ENCODE results near the gene ZDHHC1.

ZDHHC1 gene

GRCh38 chr16:67415872-67416793 is at the start of gene ZDHHC1:
Gene ZDHHC1 (minus strand): TSS chr16:67416477. CDS start chr16:67407775, 8,702 bp downstream.
- DNase-seq, result peak; percentile 44

GRCh38 chr16:67464565-67464964 is 48.3 kb upstream of the ZDHHC1 start:
- DNase-seq, result no peak

- DNase-seq, result no peak
Observed at GRCh38 chr16:67463691-67464090, 47.4 kb upstream of the ZDHHC1 start.

- DNase-seq, result no peak
Observed at GRCh38 chr16:67463059-67463458, 46.8 kb upstream of the ZDHHC1 start.

GRCh38 chr16:67462279-67462655 is 46.0 kb upstream of the ZDHHC1 start:
- DNase-seq, result no peak

- DNase-seq, result no peak
Observed at GRCh38 chr16:67461600-67462278, 45.5 kb upstream of the ZDHHC1 start.

GRCh38 chr16:67460961-67461360 is 44.7 kb upstream of the ZDHHC1 start:
- no peak for DNase-seq

- DNase-seq, result no peak
Observed at GRCh38 chr16:67460168-67460567, 43.9 kb upstream of the ZDHHC1 start.

- no peak for DNase-seq
Observed at GRCh38 chr16:67459861-67460150, 43.5 kb upstream of the ZDHHC1 start.

- no peak for DNase-seq
Observed at GRCh38 chr16:67459066-67459860, 43.0 kb upstream of the ZDHHC1 start.

GRCh38 chr16:67458121-67458641 is 41.9 kb upstream of the ZDHHC1 start:
- DNase-seq, result no peak

GRCh38 chr16:67457611-67458010 is 41.3 kb upstream of the ZDHHC1 start:
- no peak for DNase-seq

GRCh38 chr16:67456391-67457081 is 40.3 kb upstream of the ZDHHC1 start:
- no peak for DNase-seq

- no peak for DNase-seq
Observed at GRCh38 chr16:67454852-67455251, 38.6 kb upstream of the ZDHHC1 start.

GRCh38 chr16:67454104-67454503 is 37.8 kb upstream of the ZDHHC1 start:
- DNase-seq, result no peak

GRCh38 chr16:67451704-67452435 is 35.6 kb upstream of the ZDHHC1 start:
- no peak for DNase-seq

GRCh38 chr16:67451061-67451703 is 34.9 kb upstream of the ZDHHC1 start:
- no peak for DNase-seq

GRCh38 chr16:67449739-67450138 is 33.5 kb upstream of the ZDHHC1 start:
- DNase-seq, result no peak

GRCh38 chr16:67449336-67449735 is 33.1 kb upstream of the ZDHHC1 start:
- no peak for DNase-seq

- DNase-seq, result no peak
Observed at GRCh38 chr16:67448580-67448979, 32.3 kb upstream of the ZDHHC1 start.

- DNase-seq, result no peak
Observed at GRCh38 chr16:67447508-67448076, 31.3 kb upstream of the ZDHHC1 start.

Data from NCI-H226 (cell line).